Thyroid gland (tissue), 4 donors: Measurements from ENCODE around the gene MTA1. TPM values are rescaled to one million over a fixed set of nuclear protein-coding genes. Genes with fewer than 3 reads are reported as not detected.

ENCODE experiments used
- DNase-seq, 2 donors: peaks; one replicate each; pipeline ENCODE4 v3.0.0-alpha.2; 2019
- H3K27ac ChIP-seq, 3 donors: fragments of 200-600 bp; sonication (generic); 1 replicate in 2 of 3; 2 replicates in 1 of 3; pipeline ENCODE4 v1.5.1; 2016 to 2019; ENCODE audit warnings: mild to moderate bottlenecking in 1 of 3, moderate library complexity in 1 of 3
- H3K27me3 ChIP-seq: fragments of 200-600 bp; sonication (generic); one replicate; pipeline ENCODE4 v1.5.1; 2019
- H3K36me3 ChIP-seq, 2 donors: fragments of 200-600 bp; sonication (generic); one replicate each; pipeline ENCODE4 v1.5.1; 2016 to 2019
- H3K4me1 ChIP-seq, 2 donors: fragments of 200-600 bp; sonication (generic); one replicate each; pipeline ENCODE4 v1.5.1; 2017 to 2019
- H3K4me3 ChIP-seq, 3 donors: fragments of 200-600 bp; sonication (generic); replicated peaks in 1 of 3; 1 replicate in 2 of 3; 2 replicates in 1 of 3; pipeline ENCODE4 v1.5.1; 2016; ENCODE audit warnings: mild to moderate bottlenecking in 1 of 3
- H3K9me3 ChIP-seq: fragments of 200-600 bp; sonication (generic); one replicate; pipeline ENCODE4 v1.5.1; 2017
- CTCF ChIP-seq, 6 experiments: fragments of 200-600 bp in 3 of 6; fragments of 450-650 bp in 3 of 6; sonication (generic) in 3 of 6; IDR thresholded peaks; one replicate each; pipeline ENCODE4 v1.5.1; 2016 to 2019; ENCODE audit warnings: antibody characterized with exemption in 6 of 6, mild to moderate bottlenecking in 2 of 6, inconsistent platforms in 1 of 6, moderate library complexity in 1 of 6
- POLR2A ChIP-seq, 2 donors: fragments of 450-650 bp; IDR thresholded peaks; one replicate each; pipeline ENCODE4 v1.6.1; 2017; ENCODE audit warnings: antibody characterized with exemption in 2 of 2, mild to moderate bottlenecking in 2 of 2, moderate library complexity in 1 of 2
- WGBS, 2 donors: methylation state at CpG; one replicate each; pipeline ENCODE4 v1.1.5; 2017; 5-methylcytosine and 5-hydroxymethylcytosine counted together
- intact Hi-C: fragments of 100-400 bp; cut with DNase I; formaldehyde crosslinking; loops from one replicate; pipeline ENCODE4 v1.15.1; 2023
- total RNA-seq, 4 donors: library from RNA; depleted of rRNA; stranded (reverse); fragments of >200 nt; gene quantifications; one replicate each; pipeline ENCODE4 v1.2.3, GENCODE V29; 2016

MTA1 gene
- total RNA-seq, 4 donors from 2014 or later, result 66.2 to 111 (median 90.0) TPM

GRCh38 chr14:105472486-105472991, 52.9 kb downstream of the MTA1 start:
- DNase-seq, result peak; percentile 88 to 89
- Histone ChIP-seq H3K27me3 (no peaks in the 10 kb centered on the region), H3K9me3 (no peaks in the 10 kb centered on the region), H3K27ac (peak overlapping the region; percentile 67 to 87 (median 83)), H3K4me1 (peaks cover 78% of the 10 kb centered on the region in 2 donors), H3K4me3 (no peak overlapping the region), H3K36me3 (no peaks in the 10 kb centered on the region)
- TF ChIP-seq CTCF (IDR thresholded peaks at IDR 0.05) (peak in 3 of 6 experiments; percentile 33 to 40 (median 40)), POLR2A (IDR thresholded peaks at IDR 0.05) (no peak)
- intact Hi-C loops, result loop anchor here (10.0 kb wide), 1 partner anchor 398 kb away; no protein-coding TSS in a partner anchor
- 45 to 51% methylated on average over 10 to 12 of the region's 12 CpGs for WGBS, 2 donors

DNA sequence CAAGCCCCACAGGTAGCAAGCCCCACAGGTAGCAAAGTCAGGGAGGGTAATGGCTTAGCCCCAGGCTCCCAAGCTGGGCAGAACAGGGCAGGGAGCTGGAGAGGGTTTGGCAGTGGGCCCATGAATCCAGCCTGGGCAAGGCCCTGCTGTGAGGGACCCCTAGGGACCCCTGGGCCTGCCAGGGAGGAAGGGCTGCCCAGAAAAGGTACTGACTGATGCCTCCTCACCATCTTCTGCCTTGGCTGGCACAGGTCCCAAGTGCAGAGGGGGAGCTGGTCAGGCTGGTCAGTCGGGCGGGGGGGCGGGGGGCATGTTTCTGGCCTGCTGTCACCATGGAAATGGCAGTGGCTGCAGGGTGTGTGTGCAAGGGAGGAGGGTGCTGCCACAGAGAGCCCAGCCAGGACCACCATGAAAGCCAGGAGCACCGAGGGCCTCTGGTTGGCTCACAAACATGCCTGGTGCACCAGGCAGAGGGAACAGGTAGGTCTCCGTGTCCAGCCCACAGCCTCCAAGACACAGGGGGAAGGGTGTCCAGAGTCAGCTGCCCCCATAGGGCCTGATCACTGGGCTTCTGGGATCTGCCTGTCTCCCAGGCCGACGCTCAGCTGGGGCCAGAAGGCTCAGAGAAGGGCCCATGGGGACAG, 53.5 kb downstream of the MTA1 start:
- TF ChIP-seq CTCF (IDR thresholded peaks at IDR 0.05) (no peak), POLR2A (IDR thresholded peaks at IDR 0.05) (no peak)
- DNase-seq, result peak; percentile 87
- intact Hi-C loops, result loop anchor here (10.0 kb wide), 1 partner anchor 398 kb away; no protein-coding TSS in a partner anchor
- H3K36me3 ChIP-seq, result no peaks in the 10 kb centered on the region
- no peaks in the 10 kb centered on the region for H3K27me3 ChIP-seq
- WGBS, 2 donors, result 0 to 40% methylated on average over 1 to 2 of the region's 7 CpGs
- H3K4me1 ChIP-seq, result peaks cover 72 to 73% of the 10 kb centered on the region in 2 donors
- H3K9me3 ChIP-seq, result no peaks in the 10 kb centered on the region
- H3K4me3 ChIP-seq, result peak overlapping the region in 1 of 3 donors; percentile 52
- peak overlapping the region; percentile 67 to 87 (median 83) for H3K27ac ChIP-seq

DNA sequence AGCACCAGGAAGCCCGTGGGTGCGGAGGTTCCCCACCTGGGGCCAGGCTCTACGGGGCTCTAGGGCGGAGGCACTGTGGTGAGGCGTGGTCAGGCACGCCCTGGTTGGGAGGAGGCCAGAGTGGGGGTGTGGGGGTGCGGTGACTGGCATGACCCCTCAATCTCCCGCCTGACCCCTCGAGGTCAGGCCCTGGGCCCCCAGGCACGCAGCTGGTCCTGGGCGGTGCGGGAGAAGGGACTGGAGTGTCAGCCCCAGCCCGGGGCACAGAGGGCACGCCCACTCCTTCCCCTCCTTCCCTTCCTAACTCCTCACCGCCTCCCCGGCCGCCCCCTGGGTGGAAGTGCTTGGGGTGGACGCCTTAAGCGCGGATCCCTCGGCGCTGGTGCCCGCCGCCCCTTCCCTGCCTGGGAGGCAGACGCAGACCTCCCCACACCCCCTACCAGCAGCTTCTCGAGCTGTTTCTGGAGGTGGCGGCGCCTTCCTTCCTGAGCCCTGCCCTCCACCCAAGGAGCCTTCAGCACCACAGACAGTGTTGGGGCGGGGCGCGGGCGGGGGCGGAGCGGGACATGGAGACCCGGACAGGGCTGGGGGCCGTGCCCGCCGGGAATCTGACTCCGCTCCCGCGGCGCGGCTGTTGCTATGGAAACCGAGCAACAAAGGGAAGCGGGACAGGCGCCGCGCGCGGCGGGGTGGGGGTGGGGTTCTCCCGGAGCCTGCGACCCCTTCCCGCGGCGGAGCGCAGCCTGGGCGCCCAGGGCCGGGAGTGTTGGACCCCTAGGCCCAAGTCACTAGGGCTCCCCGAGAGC, 54.3 kb downstream of the MTA1 start:
- H3K4me1 ChIP-seq, result peaks cover 65 to 66% of the 10 kb centered on the region in 2 donors
- peak overlapping the region in 1 of 3 donors; percentile 52 for H3K4me3 ChIP-seq
- peak in 1 of 2 donors; percentile 7 for TF ChIP-seq POLR2A (IDR thresholded peaks at IDR 0.05)
- TF ChIP-seq CTCF (IDR thresholded peaks at IDR 0.05), result no peak
- H3K27me3 ChIP-seq, result no peaks in the 10 kb centered on the region
- intact Hi-C loops, result loop anchor here (10.0 kb wide), 1 partner anchor 399 kb away; no protein-coding TSS in a partner anchor
- DNase-seq, result peak; percentile 97 to 99
- WGBS, 2 donors, result 0 to 3% methylated on average over 12 to 26 of the region's 60 CpGs
- H3K9me3 ChIP-seq, result no peaks in the 10 kb centered on the region
- H3K36me3 ChIP-seq, result no peaks in the 10 kb centered on the region
- peak overlapping the region; percentile 67 to 87 (median 83) for H3K27ac ChIP-seq

DNA sequence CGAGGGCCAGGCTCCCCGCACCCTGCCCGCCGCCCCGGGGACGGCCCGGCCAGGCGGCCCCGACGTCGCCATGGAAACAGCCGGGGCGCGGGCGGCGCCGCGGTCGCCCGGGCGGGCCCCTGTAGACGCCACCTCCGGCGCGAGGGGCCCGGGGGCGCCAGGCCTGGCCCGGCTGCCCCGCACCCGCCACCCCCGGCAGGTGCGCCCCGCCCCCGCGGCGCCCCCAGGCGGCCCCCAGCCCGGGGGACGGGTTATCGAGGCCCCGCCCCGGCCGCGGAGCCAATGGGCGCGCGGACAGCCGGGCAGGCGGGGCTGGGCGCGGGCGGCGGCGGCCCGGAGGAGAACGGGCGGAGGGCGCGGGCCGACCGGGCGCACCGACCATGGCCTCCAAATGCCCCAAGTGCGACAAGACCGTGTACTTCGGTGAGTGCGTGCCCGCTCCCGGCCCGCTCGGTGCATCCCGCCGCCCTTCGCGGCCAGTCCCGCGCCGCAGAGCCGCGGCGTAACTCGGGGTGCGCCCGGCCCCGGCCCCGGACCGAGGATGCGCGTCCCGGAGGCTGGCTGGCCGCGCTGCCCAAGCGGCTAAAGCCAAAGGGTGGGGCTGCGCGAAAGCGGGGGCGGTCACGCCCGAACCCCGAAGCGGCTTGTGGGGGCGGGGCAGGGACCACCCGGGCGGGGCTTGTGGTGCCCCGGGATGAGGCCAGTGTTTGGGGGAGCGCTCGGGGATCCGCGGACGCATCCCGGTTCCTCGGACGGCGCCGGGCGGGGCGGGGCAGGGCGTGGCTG, 55.0 kb downstream of the MTA1 start, which contains the start of gene CRIP2:
Gene CRIP2, plus strand, starts transcription at position 339 of the 786 bp plus-strand sequence. Its CDS starts 42 bp downstream, at position 381.
- TF ChIP-seq CTCF (IDR thresholded peaks at IDR 0.05) (no peak), POLR2A (IDR thresholded peaks at IDR 0.05) (peak; percentile 51 to 64)
- Histone ChIP-seq H3K4me3 (peak within 1 kb of the TSS; percentile 69 to 91 (median 72)), H3K36me3 (peaks cover 4 to 5% of the 10 kb centered on the region in 2 donors), H3K27ac (peak within 1 kb of the TSS; percentile 79 to 94 (median 92)), H3K27me3 (no peaks in the 10 kb centered on the region), H3K4me1 (peaks cover 58% of the 10 kb centered on the region in 2 donors), H3K9me3 (no peaks in the 10 kb centered on the region)
- peak; percentile 59 to 66 for DNase-seq
- 4% methylated on average over 5 of the region's 118 CpGs; no CpG with 5 or more reads in 1 of the 2 donors for WGBS, 2 donors
- intact Hi-C loops, result loop anchor here (10.0 kb wide), 1 partner anchor 400 kb away; no protein-coding TSS in a partner anchor
